CD1c-positive myeloid dendritic cell (primary cell): Measurements from ENCODE around the gene ZFAND2B.
A peak's percentile ranks its signal among the peaks of the same experiment; 100 is the strongest.

ENCODE experiments used
- DNase-seq: peaks from one replicate; pipeline ENCODE4 v3.0.0-alpha.2; 2016; ENCODE audit errors: extremely low spot score

ZFAND2B gene

GRCh38 chr2:219220652-219221402 is 14.2 kb downstream of the ZFAND2B start:
- DNase-seq, result no peak

GRCh38 chr2:219221957-219222518 is 15.5 kb downstream of the ZFAND2B start:
- no peak for DNase-seq

- no peak for DNase-seq
Measured at GRCh38 chr2:219223831-219224610, 17.4 kb downstream of the ZFAND2B start.

GRCh38 chr2:219225350-219225749 is 18.8 kb downstream of the ZFAND2B start:
- peak; percentile 67 for DNase-seq

GRCh38 chr2:219228041-219228910 is 21.7 kb downstream of the ZFAND2B start:
- peak; percentile 17 for DNase-seq

- DNase-seq, result no peak
Measured at GRCh38 chr2:219228911-219229304, 22.3 kb downstream of the ZFAND2B start.

- peak; percentile 99 for DNase-seq
Measured at GRCh38 chr2:219229305-219230058, 22.9 kb downstream of the ZFAND2B start, which contains the start of the genes ANKZF1 and ATG9A. Gene ANKZF1, plus strand, starts transcription at chr2:219229806. Its CDS starts 452 bp downstream, at chr2:219230258. Gene ATG9A, minus strand, starts transcription at chr2:219229636. Its CDS starts 1,612 bp downstream, at chr2:219228024.

- peak; percentile 59 for DNase-seq
Measured at GRCh38 chr2:219230059-219230540, 23.5 kb downstream of the ZFAND2B start.

GRCh38 chr2:219234331-219234730 is 27.7 kb downstream of the ZFAND2B start:
- no peak for DNase-seq

GRCh38 chr2:219243291-219243761 is 36.7 kb downstream of the ZFAND2B start:
- DNase-seq, result peak; percentile 84

GRCh38 chr2:219244789-219245147 is 38.2 kb downstream of the ZFAND2B start:
- no peak for DNase-seq

GRCh38 chr2:219245148-219245898 is 38.7 kb downstream of the ZFAND2B start, which contains the start of the genes GLB1L and STK16:
Gene GLB1L, minus strand, starts transcription at chr2:219245444. Its CDS starts 1,871 bp downstream, at chr2:219243573.
Gene STK16, plus strand, starts transcription at chr2:219245479. Its CDS starts 521 bp downstream, at chr2:219246000.
- DNase-seq, result peak; percentile 96

GRCh38 chr2:219245899-219246230 is 39.3 kb downstream of the ZFAND2B start:
- DNase-seq, result no peak

- no peak for DNase-seq
Measured at GRCh38 chr2:219246559-219246958, 40.0 kb downstream of the ZFAND2B start.

GRCh38 chr2:219247678-219248642 is 41.4 kb downstream of the ZFAND2B start:
- DNase-seq, result peak; percentile 66

GRCh38 chr2:219248845-219249202 is 42.2 kb downstream of the ZFAND2B start:
- no peak for DNase-seq

GRCh38 chr2:219249203-219249980 is 42.8 kb downstream of the ZFAND2B start:
- DNase-seq, result no peak
